NCI-H1417 treated with DMSO at 0.1 percent for 48 hours (cell line): ENCODE measurements around the gene ZNF77.
"Not testable (repeated sequence)": the region's sequence is repeated elsewhere in the genome, so short reads cannot be mapped to it uniquely, and the experiment has no call there.

Experiments used
- DNase-seq: peaks from one replicate; lab custom pipeline; 2025; lab: John Stamatoyannopoulos, UW

The ZNF77 gene

GRCh38 chr19:2970201-2970835, 25.5 kb upstream of the ZNF77 start:
- DNase-seq: no peak

- peak; percentile 92 for DNase-seq
Measured at GRCh38 chr19:2969104-2969504, 24.3 kb upstream of the ZNF77 start.

DNA sequence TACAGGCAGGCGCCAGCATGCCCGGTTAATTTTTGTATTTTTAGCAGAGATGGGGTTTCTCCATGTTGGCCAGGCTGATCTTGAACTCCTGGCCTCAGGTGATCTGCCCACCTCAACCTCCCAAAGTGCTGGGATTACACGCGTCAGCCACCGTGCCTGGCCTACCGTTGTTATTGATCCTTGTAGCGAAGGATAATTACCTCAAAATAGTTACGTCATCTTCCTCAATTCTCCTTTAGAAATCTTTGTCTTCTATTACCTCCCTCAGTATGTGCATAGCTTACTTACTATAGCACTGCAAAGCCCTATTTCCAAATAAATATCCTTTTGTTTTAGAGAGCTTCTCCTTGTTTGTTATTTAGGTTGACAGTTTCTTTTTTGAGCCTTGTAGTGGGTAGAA, 23.2 kb upstream of the ZNF77 start:
- no peak for DNase-seq

- no peak for DNase-seq
Measured at GRCh38 chr19:2964874-2965273, 20.1 kb upstream of the ZNF77 start.

- DNase-seq: not testable (repeated sequence)
Measured at GRCh38 chr19:2963631-2964030, 18.9 kb upstream of the ZNF77 start.

GRCh38 chr19:2963122-2963521, 18.4 kb upstream of the ZNF77 start:
- DNase-seq: no peak

DNA sequence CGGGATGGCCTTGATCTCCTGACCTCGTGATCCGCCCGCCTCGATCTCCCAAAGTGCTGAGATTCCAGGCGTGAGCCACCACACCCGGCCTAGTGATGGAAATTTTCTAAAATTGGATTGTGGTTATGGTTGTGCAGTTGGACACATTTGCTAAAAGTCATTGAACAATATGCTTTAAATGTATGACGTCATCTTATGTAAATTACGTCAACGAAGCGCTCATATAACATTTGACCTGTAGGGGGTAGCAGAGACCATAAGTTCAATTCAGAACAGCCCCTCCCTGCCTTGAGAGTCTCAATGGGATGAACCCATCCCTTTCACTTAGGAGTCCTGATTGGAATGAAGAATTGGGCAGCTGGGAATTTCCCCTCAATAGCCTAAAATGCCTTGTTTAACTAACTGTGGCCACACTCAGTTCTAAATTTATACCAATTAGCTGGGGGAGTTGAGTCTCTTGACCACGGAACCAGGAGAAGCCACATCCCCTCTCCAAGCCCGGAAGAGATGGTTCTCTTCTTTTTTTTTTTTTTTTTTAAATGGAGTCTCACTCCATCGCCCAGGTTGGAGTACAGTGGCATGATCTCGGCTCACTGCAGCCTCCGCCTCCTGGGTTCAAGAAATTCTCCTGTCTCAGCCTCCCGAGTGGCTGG, 17.4 kb upstream of the ZNF77 start:
- DNase-seq: peak; percentile 71

DNA sequence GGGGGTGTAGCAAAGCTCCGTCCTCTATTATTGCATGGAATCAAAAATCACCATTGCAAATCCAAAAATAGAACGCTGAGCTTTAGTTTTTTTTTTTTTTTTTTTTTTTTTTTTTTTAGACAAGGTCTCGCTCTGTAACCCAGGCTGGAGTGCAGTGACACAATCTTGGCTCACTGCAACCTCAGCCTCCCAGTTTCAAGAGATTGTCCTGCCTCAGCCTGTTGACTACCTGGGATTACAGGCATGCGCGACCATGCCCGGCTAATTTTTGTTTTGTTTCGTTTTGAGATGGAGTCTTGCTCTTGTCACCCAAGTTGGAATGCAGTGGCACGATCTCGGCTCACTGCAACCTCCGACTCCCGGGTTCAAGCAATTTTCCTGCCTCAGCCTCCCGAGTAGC, 15.3 kb upstream of the ZNF77 start:
- no peak for DNase-seq

- no peak for DNase-seq
Measured at GRCh38 chr19:2957160-2957559, 12.4 kb upstream of the ZNF77 start.

DNA sequence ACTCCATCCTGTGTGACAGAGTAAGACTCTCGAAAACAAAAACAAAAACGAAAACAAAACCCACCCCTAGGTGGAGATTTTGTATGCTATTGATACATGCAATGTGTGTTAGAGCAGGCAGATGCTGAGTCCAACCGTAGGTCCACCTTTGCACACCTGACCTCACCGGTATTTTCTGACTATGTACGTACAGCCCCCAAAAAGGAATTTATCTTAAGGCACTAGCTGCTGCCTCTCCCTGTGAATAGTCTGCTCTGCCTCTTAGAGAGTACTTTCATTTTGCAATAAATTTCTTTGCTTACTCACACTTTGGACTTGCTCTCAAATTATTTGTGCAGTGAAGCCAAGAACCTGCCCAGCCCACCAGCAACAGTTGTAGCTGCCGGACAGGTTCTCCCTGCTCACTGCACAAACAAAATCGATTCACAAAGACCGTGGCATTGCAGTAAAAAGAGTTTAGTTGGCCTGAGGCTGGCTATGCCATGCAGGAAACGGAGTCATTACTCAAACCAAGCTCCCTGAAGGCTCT, 8.2 kb upstream of the ZNF77 start:
- DNase-seq: peak; percentile 16

DNA sequence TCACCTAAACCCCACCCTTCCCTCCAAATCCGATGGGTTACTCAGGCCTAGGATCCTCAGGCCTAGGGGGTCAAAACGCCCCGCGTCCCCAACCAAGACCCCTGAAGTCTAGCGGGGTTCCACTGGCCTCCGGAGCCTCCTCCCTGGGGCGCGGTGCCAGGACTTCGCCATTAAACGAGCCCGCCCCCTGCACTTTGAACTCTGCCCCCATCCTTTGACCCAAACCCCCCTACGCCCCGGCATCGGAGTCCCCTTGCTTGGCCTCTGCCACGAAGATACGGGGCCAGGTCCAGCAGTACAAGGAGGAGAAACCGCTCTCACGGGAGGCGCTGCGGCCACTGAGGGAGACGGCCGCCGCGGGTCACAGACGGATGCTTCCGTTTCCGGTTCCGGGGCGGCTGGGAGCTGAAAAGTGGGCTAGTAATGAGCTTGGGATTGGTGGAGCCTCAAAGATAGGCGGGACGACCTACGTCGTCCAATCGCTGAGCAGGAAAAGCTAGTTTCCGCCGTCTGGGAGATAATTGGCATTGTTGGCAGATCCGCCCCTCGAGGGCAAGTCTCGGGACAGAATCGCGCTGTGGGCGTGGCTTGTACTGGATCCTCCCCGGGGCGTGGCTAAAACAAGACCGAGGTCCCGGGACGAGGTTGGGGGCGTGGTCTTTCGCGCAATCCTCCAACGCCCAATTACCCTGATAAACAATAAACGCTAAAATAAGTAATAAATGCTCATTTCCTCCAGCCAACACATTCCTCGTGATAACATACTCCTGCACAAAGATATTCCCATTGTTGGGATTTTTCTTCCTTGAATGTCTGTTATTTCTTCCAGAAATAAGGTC, 5.7 kb upstream of the ZNF77 start:
- DNase-seq: peak; percentile 99

- DNase-seq: no peak
Measured at GRCh38 chr19:2949939-2950285, 5.1 kb upstream of the ZNF77 start.

DNA sequence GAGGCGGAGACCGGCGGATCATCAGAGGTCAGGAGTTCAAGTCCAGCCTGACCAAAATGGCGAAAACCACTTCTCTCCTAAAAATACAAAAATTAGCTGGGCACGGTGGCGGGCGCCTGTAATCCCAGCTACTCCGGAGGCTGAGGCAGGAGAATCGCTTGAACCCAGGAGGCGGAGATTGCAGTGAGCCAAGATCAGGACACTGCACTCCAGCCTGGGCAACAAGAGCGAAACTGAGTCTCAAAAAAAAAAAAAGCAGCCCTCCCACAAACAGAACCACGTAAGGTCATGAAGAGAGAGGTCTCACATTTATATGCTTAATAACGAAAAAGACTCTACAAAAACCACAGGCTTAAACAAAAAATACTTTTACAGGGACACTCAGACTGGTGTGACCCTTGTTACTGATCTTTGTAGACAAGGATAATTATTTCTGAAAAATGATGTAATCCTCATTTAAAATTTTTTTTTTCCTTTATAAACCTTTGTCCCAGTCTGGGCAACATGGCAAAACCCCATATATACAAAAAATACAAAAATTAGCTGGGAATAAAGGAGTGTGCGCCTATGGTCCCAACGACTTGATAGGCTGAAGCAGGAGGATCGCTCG, 909 bp upstream of the ZNF77 start:
- DNase-seq: no peak

DNA sequence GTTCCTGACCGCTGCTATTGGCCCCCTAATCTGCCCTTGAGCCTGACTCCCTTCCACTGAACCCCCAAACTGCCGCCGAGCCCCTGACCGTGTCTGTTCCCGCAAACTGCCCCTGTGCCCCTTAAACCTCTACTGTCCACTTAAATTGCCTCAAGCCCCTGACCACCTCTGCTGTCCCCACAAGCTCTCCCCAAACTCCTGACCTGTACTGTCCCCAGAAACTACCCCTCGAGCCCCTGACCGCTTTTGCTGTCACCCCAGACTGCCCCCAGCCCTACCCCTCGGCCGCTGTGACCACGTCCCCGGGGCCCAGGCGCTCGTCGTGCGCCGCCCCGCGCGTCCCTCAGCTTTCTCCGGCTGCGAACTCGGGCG, 382 bp downstream of the ZNF77 start:
- no peak for DNase-seq

DNA sequence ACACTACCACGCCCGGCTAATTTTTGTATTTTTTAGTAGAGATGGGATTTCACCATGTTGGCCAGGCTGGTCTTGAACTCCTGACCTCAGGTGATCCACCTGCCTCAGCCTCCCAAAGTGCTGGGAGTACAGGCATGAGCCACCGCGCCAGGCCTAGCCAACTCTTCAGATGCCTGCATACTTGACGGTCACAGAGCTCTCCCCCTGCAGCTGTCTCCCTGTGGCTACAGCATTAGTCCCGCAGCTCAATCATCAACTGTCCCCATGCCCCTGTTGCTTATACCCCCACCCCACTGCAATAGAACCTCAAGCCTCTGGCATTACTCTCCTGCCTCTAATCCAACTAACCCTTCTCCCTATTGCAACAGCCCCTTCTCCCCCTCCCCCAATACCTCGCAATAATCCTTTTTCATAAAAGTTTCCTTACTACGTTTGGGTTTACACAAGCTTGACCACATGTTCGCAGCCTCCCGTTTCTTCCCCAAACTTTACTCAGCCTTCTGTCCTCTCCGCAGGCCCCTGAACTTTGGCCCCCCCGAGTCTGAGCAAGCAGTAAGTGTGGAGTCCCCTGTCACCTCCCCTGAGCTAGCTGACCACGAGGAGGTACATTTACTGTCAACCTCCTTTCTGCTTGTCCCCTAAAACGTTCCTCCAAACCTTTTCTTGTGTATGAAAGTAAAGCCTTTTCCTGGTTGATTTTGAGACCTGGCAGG, 1.7 kb downstream of the ZNF77 start:
- DNase-seq: no peak

GRCh38 chr19:2935863-2936262, 8.9 kb downstream of the ZNF77 start:
- not testable (repeated sequence) for DNase-seq

DNA sequence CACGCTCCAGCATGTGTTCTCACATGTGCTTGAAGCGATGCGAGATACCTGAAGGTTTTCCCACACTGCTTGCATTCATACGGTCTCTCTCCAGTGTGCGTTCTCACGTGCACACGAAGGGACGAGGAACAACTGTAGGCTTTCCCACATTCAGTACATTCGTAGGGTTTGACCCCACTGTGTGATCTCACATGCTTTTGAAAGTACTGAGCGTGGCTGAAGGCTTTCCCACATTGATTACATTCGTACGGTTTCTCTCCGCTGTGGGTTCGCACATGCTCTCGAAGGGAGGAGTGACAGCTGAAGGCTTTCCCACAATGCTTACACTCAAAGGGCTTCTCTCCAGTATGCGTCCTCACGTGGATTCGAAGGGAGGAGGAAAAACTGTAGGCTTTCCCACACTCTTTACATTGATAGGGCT, 11.3 kb downstream of the ZNF77 start:
- DNase-seq: no peak

DNA sequence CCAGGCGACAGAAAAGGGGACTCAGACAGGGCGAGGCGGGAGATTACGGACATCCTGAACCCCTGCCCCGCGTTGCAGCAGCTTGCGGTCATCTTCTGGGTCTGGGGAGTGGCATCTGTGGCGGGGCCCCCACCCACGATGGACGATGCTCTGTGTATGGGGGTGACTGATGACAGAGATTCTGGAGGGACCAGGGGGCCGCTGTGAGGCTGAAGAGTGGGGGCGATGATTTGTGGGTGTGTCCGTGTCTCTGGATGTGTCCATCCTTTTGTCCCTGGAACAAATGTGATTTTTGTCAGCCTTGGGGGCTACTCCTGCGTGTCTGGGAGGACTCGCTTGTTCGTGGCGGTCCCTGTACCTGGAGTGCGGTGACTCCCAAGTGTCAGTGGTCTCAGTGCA, 17.7 kb downstream of the ZNF77 start:
- no peak for DNase-seq

DNA sequence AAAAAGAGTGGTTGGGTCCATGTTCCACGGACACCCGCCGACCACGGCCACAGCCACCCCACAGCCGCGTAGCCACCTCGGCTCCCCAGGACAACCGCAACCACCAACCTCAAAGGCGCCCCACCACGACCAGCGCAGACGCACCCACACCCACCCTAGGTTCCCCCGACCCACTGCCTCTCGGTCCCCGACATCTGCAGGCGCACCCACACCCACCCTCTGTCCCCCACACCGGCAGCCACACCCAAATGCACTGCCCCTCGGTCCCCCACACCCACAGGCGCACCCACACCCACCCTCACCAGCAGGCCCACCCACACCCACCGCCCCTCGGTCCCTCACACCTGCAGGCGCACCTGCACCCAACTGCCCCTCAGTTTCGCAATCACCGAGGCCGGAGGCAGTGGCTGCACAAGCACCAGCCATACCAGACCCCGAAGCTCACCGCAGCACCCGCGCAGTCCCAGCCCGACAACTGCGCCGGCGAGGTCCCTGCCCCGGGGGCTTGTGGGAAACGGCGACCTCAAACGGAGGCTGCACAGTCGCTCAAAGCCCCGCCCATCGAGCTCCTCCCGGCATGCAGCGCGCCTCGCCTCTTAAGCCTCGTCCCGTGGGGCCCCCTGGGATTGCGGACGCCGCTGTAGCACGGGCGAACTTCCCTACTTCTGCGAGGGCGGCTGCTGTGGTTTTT, 18.3 kb downstream of the ZNF77 start:
- DNase-seq: no peak

DNA sequence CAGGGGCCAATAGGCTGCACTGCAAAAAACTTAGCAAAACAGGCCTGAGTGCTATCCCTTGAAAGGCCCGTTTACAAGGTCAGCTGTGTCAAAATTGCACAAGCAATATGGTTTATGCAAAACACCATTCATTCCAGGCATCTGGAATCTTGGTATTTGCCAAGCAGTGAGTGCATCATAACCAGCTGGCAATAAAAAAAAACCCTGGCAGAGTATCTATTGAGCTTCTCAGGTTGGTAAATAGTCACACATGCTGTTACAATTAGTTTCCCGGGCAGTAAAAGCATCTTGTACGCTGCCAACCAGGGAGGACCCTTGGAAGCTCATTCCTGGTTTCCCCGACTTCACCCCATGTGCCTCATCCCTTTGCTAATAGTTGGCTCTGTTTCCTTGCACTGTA, 21.3 kb downstream of the ZNF77 start:
- DNase-seq: no peak

DNA sequence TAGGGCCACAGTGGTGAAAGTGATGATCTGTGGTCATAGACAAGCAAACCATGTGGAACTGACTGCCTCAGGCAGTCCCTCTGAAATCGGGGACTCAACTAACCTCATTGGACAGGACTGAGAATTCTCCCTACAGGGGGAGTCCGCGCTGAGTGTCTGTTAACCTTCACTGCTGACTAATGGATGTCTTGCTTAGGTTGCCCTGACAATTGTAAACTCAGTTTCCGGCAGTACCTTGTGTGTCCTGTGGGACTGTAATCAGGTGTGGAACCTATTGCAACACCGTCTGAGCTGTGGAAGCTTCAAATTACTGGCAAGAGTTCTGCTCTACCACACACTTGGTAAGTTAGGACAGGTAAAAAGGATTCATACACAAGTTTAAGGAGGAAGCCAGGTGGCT, 21.8 kb downstream of the ZNF77 start:
- DNase-seq: no peak
